DMS79 treated with DMSO at 0.1 percent for 48 hours (cell line): Measurements from ENCODE around the gene NCOA1.

ENCODE experiments used
- DNase-seq: peaks from one replicate; lab custom pipeline; 2025; lab: John Stamatoyannopoulos, UW

Gene NCOA1

DNA sequence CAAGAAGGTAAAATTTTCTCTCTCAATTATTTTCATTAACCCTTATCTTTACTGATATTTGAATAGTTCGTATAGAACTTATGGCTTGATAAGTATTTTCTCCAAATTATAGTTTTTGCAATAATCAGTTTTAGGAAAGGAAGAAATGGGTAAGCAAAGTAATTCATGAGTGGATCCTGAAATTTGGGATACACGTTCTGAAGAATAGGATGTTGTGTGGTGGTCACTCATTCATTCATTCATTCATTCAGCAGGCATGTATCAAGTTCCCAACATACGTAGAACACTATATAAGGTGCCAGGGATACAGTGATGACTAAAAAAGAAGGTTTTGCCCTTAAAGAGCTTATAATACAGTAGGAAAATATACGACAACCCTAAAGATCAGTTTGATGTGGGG is 206.7 kb downstream of the NCOA1 start:
- DNase-seq, result no peak

DNA sequence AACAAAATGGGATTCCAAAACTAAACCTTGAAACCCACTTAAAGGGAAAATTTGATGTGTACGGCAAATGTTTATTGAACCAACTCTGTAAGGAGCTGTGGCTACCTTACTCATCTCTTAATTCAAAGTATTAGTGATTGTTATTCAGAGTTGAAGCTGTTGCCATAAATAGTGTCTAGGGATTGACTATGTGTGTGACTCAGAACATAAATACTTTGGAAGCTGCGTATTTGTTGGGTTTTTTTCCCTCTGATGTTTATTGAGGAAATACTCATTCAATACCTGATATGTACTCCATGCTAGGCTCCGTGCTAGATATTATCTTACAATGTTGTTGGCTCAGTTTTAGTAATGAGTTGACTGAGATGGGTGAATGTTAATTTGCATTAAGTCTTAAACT is 211.7 kb downstream of the NCOA1 start:
- no peak for DNase-seq

DNA sequence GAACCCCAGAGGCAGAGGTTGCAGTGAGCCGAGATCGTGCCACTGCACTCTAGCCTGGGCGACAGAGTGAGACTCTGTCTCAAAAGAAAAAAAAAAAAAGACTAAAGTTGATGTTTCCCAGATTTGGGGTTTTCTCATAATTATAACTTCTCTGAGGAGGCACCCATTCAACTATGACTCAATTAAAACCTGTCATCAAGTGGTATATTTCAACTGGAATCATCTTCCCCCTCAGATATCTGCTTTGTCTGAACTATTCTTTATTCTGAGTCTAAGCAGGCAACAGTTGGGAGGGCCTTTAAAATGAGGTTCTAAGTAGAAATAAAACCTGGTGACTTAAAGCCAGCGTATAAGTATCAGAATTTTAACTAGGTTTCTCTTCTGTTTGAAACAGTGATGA is 213.6 kb downstream of the NCOA1 start:
- DNase-seq, result no peak

DNA sequence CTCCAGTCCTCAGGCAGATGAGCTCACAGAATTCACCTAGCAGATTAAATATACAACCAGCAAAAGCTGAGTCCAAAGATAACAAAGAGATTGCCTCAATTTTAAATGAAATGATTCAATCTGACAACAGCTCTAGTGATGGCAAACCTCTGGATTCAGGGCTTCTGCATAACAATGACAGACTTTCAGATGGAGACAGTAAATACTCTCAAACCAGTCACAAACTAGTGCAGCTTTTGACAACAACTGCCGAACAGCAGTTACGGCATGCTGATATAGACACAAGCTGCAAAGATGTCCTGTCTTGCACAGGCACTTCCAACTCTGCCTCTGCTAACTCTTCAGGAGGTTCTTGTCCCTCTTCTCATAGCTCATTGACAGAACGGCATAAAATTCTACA is 216.1 kb downstream of the NCOA1 start:
- DNase-seq, result no peak

DNA sequence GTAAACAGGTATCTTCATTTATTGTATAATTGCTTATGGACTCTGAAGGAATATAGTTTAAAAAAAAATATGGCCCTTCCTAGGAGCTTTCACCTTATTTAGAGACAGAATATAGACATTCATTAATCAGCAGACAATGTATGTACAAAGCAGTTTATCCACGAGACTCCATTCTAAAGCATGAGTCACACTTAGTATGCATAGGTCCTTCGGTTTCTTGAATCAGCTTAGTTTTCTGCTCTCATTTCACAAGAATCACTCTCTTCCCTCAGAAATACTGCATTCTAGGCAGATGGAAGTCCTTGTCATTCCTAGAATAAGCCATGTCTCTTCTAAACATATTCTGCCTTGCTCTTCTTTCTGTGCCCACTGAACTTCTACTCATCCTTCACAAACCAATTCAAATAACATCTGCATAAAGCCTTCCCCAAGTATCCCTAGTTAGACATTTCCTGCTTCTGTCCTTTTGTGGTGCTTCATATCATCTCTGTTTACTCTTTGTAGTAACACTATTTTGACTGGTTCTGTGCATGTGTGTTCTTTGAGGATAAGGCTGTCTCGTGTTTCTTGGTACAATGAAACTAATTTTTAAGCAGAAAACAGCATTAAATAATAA is 217.6 kb downstream of the NCOA1 start:
- DNase-seq, result no peak

DNA sequence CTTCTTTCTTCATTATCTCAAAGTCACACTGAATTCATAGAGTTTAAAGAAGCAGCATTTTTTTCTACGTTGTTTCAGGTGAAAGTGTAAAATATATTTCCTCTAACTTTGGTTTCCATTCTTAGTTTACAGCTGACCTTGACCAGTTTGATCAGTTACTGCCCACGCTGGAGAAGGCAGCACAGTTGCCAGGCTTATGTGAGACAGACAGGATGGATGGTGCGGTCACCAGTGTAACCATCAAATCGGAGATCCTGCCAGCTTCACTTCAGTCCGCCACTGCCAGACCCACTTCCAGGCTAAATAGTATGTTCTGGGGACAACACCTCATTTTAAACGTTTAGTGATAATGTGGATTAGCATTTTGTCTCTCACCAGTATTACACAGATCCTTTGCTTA is 219.8 kb downstream of the NCOA1 start:
- DNase-seq, result no peak

DNA sequence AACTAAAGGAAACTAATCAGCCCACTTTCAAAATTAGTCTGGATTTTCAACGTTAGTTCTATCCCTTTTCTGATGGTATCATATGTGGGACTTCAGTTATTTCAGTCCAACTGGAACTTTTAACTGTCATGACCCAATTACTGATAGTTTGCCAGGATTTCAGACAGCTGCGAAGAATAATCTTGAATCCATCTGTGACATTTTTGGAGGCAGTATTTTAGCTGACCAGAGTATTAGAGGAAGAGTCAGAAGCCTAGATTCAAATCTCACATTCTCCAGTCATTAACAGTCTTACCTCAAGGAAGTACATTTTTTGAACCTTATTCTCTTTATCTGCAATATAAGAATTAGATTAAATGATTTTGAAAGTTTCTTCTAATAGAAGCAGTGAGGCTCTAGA is 220.8 kb downstream of the NCOA1 start:
- no peak for DNase-seq

DNA sequence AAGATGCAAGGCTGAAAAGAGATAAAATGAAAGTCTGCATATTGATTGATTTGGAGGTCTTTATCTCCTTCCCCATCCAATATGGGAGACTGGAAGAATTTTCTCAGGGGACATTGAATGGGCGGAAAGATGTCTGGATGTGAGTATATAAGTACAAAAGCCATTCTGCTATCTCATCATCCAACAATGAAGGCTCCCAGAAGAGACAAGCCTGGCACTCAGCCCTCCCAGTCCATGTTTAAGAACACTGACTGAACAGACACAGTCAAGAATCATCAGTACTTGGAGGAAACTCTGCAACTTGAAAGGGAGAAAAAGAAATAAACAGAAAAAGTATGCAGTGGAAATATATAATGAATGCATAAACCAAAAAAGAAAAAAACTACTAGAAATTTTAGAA is 221.2 kb downstream of the NCOA1 start:
- no peak for DNase-seq

DNA sequence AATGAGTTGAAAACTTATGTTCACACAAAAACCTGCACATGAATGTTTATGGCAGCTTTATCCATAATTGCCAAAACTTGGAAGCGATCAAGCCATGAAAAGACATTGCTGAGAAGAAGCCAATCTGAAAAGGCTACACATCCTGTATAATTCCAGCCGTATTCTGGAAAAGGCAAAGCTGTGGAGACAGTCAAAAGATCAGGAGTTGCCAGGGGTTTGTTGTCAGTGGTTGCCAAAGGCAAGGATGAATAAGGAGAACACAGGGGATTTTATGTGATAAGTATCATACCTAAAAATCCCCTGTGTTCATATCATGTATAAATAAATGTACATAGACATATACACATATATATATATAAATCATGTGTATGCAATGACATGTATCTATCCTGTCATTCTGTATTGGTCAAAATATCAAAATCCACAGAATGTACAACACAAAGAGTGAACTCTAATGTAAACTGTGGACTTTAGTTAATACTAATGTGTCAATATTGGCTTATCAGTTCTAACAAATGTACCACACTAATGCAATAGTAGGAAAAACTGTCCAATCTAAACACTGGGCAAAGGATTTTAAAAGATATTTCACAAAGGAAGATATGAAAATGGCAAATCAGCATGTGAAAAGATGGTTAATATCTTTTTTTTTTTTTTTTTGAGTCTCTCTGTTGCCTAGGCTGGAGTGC is 226.4 kb downstream of the NCOA1 start:
- no peak for DNase-seq

DNA sequence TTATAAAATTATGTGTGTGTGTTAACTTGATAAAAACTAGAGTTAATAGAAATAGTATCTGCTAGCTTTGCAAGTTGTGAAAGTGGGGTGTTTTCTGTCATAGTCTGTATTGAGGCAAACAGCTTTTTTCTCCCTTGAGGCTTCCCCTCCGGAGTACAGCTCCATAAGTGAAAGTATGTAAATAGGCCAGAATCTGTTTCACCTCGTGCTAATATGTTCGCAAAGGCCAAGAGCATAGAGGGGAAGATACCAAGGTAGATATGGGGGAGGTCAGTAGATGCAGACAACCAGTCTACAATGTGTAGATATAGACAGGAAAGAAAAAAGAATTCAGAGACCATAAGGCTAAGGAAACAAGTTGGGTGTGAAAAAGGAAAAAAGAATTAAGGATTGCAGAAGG is 229.3 kb downstream of the NCOA1 start:
- no peak for DNase-seq

DNA sequence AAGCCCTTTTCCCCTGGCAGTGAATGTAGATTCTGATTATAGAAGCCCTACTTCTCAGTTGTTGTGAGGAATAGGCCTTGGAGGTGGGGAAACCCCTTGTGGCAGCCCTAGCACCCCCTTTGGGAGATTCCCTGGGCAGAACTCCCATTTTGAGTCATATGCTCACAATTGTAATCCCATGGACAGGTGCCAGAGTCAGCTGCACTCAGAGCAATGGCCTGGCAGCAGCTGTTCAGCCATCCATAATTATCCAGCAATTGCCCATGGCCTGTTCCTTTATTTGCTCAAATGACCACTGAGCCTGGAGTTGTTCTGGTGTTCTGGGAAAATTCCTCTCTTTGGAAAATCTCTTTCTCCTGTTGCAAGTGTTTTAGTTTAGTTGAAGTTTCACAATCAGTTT is 230.4 kb downstream of the NCOA1 start:
- peak; percentile 17 for DNase-seq

DNA sequence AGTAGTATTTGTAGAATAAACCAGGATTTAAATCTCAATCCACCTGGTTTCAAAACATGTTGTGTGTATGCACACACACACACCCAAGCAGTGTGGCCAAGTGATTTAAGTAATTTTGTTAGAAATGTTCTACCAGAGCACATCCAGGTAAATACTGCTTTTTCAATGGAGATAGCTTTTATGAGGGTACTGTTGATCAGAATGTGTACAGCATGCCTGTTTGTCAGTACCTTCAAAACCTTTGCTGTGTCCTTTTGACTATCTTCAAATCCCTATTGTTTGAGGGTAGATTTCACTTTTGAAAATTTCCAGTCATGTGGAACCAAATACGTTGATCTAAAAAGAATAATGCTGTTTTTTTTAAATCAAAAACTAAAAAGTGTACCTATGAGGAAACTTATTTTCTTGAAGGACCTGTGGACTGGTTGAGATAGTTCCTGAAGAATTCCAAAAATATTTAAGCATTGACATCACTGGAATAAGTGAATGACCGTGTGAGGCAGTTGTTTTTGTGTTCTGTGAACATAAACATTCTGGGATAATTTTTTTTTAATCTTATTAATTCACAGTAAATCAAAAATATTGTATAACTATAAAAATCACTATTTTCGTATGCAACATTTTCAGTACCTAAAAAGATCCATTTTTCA is 231.2 kb downstream of the NCOA1 start:
- DNase-seq, result no peak

DNA sequence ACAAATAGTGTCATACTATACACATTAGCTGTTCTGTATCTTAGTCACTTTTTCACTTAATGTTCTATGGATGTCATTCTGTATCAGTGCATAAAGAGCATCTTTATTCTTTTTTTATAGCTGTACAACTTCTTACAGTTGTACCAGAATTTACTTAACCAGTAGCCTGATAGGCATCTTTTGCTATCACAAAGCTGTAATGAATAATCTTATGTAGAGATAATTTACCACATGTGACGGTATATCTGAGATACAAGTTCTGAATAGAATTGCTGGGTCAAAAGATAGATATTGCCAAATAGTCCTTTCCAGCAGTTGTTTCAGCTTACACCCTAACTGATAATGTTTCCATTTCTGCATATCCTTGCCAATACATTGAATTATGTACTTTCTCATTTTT is 232.1 kb downstream of the NCOA1 start:
- no peak for DNase-seq

DNA sequence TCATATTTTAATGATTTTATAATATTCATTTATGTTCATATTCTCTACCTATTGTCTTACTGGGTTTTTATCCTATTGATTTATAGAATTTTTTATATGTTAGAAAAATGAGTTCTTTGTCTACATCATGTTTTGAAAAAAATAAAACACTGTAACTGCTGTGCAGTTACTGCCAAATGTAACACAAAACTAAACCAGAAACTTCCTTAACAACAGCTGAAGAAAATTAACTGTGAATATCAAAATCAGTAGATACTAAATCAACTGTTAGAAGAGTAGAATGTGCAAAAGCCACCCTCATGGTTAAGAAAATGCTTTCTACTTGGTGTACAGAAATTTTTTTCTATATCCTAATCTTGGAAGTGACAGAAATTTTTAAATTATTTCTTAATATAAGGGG is 232.6 kb downstream of the NCOA1 start:
- DNase-seq, result no peak

DNA sequence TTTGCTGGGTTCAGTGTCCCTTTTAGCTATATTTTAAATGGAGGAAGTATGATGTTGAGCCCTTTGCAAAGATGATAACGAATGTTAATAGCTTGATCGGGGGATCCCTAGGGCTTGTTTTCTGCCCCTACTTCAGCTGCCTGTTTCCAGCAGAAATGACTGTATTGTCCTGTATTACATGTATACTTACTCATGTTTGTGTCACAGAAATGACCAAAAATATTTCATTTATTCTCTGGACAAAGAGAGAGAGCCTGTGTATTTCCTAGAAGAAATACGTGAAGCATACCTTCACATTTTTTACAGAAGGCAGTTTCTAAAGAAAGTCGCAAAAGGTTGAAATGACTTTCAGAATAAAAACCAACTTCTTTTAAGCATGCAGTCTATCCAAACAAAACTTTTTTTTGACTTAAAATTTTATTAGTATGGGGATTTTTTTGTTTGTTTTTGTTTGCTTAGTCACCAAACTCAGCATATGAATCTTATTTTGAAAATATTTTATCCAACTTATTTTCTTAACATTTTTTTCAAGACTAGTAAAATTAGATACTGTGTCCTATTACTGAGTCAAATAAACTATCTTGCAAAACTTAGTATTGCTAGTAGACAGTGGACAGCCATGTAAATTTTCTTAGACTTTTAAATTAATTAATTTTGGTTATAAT is 233.2 kb downstream of the NCOA1 start:
- no peak for DNase-seq

DNA sequence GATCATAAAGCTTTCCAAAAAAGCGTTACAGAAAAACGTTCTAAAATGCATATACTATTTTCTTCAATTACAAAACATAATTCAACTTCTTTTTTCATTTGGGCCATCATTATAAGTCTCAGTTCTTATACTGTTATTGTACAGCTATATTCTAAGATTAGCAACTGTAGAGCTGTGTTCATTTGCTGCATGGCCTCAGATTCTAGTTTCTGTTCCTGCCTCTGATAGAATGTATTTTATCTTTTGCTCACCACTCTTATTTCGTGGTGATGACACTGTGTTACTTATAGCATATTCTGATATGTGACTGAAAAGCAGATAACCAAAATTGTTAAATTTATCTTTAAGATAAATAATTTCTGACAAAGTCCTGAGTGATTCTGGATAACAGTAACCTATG is 234.9 kb downstream of the NCOA1 start:
- no peak for DNase-seq

DNA sequence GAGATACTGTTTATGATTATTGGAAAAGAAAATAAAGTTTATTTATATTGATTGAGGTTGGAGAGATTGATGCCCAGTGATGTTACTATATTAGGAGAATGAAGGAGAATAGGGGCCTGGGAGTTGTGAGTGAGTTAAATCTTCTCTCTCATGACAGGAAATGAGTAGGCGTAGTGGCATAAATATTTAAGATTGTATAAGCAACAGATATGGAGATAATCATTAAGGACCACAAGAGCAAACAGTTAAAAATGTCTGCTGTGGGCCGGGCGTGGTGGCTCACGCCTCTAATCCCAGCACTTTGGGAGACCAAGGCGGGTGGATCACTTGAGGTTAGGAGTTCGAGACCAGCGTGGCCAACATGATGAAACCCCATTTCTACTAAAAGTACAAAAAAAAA is 239.4 kb downstream of the NCOA1 start:
- DNase-seq, result no peak

DNA sequence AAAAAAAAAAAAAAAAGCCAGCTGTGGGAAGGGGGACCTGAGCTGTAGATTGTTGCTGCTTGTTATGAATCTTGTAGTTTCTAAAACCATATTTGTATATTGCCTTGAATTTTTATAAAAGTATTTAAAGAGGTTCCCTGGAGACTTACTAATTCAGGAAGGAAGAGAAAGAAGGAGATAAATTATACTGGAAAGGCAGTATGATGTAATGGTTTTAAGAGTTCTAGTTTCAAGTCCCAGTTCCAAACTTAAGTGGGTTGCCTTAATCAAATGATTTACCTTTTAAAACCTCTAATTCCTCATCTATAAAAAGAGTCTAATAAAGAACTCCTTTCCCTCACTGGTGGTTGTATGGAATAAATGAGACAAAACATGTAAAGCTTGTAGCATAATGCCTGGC is 240.0 kb downstream of the NCOA1 start:
- no peak for DNase-seq

DNA sequence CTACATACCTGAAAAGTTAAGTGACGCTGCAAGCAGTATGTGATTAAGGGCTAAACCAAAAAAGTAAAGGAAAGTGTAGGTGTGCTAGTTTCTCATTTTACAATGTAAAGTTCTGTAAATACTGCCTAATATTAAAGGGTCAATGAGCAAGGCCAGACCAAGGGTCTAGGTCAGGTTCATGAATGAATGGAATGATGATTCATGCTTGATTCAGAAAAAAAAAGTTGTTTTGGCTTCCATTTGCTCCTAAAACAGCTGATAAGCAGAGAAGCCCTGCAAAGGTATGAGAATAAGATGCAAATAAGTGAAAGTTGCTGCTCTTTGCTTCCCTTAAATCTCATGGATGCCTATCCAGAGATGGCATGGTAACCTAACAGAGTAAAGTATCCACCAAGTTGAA is 240.9 kb downstream of the NCOA1 start:
- DNase-seq, result no peak

DNA sequence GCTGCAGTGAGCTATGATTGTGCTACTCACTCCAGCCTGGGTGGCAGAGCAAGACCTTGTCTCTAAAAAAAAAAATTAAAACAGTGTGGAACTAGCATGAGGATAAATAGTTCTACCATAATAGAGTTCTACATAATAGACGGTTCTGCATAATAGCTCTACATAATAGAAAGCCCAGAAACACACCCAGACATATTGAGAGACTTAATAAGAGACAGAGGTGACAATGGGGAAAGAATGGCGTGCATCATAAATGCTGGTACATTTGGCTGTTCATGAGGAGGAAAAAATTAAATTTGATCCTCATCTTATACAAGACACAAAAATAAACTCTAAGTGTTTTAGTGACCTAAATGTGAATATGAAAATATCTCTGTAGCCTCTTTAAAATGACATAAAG is 243.7 kb downstream of the NCOA1 start:
- DNase-seq, result no peak

DNA sequence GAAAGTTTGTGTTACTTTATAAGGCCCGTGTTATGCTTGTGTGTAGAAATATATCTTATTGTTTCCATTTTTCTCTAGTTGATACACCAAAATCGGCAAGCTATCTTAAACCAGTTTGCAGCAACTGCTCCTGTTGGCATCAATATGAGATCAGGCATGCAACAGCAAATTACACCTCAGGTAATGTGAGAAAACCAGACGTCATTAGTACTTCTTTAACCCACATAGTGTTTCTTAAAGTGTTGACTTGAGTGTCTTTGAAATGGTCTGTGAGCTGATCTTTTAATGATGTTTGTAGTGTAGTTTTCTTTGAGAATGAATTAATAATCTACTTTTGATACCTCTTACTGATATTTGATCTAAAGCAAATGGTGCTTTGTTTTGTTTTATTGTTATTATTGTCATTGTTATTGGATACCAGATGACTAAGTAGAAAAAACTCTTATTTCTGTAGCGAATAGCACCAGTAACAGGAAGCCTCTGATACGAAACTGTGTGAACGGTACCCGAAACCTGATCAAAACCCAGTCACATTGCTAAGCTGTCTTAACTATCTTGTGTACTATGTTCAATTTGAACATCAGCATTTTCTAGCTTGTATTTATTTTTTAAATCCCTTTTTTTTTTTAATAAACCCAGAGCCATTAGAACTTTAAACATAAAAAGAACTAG is 248.4 kb downstream of the NCOA1 start:
- no peak for DNase-seq

DNA sequence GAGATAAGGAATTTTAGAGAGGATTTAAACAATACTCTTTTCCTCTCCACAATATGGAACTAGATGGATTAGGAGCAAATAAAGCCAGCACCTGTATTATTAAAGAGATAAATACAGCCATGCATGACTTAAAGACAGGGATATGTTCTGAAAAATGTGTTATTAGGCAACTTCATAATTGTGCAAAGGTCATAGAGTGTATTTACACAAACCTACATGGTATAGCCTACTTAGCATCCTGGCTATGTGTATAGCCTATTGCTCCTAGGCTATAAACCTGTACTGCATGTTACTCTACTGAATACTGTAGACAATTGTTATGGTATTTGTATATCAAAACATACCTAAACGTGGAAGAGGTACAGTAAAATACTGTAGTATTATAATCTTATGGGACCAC is 249.1 kb downstream of the NCOA1 start:
- DNase-seq, result no peak

DNA sequence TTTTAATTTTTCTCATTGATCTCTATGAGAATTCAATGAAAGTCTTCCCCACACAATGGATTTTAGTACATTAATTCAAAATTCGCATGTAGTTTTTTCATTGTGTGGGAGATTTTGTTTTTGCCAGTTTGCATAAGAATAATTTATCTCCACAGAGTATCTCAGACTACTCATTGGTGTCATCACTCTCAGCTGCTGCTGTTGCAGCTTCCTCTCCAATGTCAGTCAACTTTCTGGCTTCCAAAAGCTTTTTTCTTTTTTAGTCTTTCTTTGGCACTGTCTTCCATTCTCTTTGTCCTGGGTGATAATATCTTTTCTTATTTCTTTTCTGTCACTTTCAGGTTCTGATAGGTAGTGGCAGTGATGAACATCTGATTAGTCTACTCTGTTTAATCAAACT is 251.7 kb downstream of the NCOA1 start:
- no peak for DNase-seq
